Small intestine (tissue), 7 donors: ENCODE results near the gene PDE7B. TPM values are rescaled to one million over a fixed set of nuclear protein-coding genes. Genes with fewer than 3 reads are reported as not detected.
"Not testable (repeated sequence)": the region's sequence is repeated elsewhere in the genome, so short reads cannot be mapped to it uniquely, and the experiment has no call there.

Experiments
- DNase-seq, 2 donors: peaks; one replicate each; pipeline versions ENCODE4 v3.0.0 to v3.0.0-alpha.2; 2013
- FAIRE-seq: peaks from 2 replicates; lab custom pipeline; 2012; peaks lifted over from hg19 to GRCh38; lab: Jason Lieb, UNC
- H3K27ac ChIP-seq, 3 donors: one replicate each; pipeline ENCODE4 v1.5.1; 2013; ENCODE audit warnings: low read length in 2 of 3, mild to moderate bottlenecking in 2 of 3, control low read depth in 1 of 3, inconsistent platforms in 1 of 3, low read depth in 1 of 3, moderate library complexity in 1 of 3
- H3K27me3 ChIP-seq, 3 donors: one replicate each; pipeline ENCODE4 v1.6.1; 2013; ENCODE audit warnings: low read length in 3 of 3, inconsistent platforms in 1 of 3; ENCODE audit not compliant: control insufficient read depth in 3 of 3, insufficient read depth in 3 of 3
- H3K36me3 ChIP-seq, 3 donors: one replicate each; pipeline ENCODE4 v1.6.1; 2013; ENCODE audit warnings: low read length in 3 of 3, inconsistent platforms in 1 of 3, low read depth in 1 of 3, mild to moderate bottlenecking in 1 of 3, moderate library complexity in 1 of 3; ENCODE audit not compliant: control insufficient read depth in 3 of 3, insufficient read depth in 2 of 3
- H3K4me1 ChIP-seq, 3 donors: one replicate each; pipeline ENCODE4 v1.6.1; 2013; ENCODE audit warnings: low read length in 2 of 3, inconsistent platforms in 1 of 3, low read depth in 1 of 3, mild to moderate bottlenecking in 1 of 3, moderate library complexity in 1 of 3; ENCODE audit not compliant: control insufficient read depth in 3 of 3, insufficient read depth in 2 of 3
- H3K4me3 ChIP-seq, 3 donors: one replicate each; pipeline ENCODE4 v1.5.1; 2013; ENCODE audit warnings: low read length in 3 of 3, control low read depth in 1 of 3, inconsistent platforms in 1 of 3, low read depth in 1 of 3, mild to moderate bottlenecking in 1 of 3, moderate library complexity in 1 of 3
- H3K9me3 ChIP-seq, 2 donors: one replicate each; pipeline ENCODE4 v1.6.1; 2013; ENCODE audit warnings: low read depth in 1 of 2, low read length in 1 of 2; ENCODE audit not compliant: control insufficient read depth in 2 of 2, insufficient read depth in 1 of 2
- WGBS, 3 donors: extraction: QIAGEN DNeasy Blood & Tissue Kit; methylation state at CpG; one replicate each; pipeline ENCODE4 v1.1.7; 2013; 5-methylcytosine and 5-hydroxymethylcytosine counted together
- polyA plus RNA-seq, 4 donors: library from polyadenylated mRNA; stranded (reverse) in 3 of 4; unstranded in 1 of 4; fragments of 200-250 nt in 3 of 4; fragments of 120-200 nt in 1 of 4; gene quantifications; one replicate each; pipeline versions ENCODE4 v1.2.1 to v1.2.3, GENCODE V29; 2013
- donor health status: healthy with polysubstance abuse.
- donor health status: control.
- donor health status: control.
- donor health status: Bipolar disorder and iron deficiency.
- donor health status: healthy.

The PDE7B gene
- polyA plus RNA-seq, 4 donors: 0.22 to 1.4 (median 0.82) TPM

DNA sequence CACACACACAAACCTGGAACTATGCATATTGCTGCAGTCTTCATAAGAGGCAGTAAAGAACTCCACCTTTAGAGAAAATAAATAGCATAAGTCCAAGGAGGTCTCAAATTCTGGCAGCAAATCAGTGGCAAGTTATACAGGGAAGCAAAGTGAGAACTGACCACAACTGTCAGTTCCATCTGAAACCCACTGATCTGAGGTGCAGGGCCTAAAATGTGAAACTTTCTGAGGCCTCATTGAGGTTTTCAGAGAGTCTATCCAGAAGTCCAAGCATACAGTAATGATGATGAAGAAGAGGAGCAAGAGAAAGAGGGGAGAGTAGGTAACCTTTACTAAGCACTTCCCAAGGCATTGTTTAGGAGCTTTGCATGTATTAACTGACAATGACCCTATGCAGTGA lies 362.4 kb downstream of the PDE7B start:
- Histone ChIP-seq H3K9me3 (no peaks in the 10 kb centered on the region), H3K27me3 (no peaks in the 10 kb centered on the region), H3K4me1 (no peaks in the 10 kb centered on the region), H3K4me3 (no peak overlapping the region), H3K36me3 (no peaks in the 10 kb centered on the region), H3K27ac (no peak overlapping the region)
- DNase-seq (no peak), FAIRE-seq (no peak)

DNA sequence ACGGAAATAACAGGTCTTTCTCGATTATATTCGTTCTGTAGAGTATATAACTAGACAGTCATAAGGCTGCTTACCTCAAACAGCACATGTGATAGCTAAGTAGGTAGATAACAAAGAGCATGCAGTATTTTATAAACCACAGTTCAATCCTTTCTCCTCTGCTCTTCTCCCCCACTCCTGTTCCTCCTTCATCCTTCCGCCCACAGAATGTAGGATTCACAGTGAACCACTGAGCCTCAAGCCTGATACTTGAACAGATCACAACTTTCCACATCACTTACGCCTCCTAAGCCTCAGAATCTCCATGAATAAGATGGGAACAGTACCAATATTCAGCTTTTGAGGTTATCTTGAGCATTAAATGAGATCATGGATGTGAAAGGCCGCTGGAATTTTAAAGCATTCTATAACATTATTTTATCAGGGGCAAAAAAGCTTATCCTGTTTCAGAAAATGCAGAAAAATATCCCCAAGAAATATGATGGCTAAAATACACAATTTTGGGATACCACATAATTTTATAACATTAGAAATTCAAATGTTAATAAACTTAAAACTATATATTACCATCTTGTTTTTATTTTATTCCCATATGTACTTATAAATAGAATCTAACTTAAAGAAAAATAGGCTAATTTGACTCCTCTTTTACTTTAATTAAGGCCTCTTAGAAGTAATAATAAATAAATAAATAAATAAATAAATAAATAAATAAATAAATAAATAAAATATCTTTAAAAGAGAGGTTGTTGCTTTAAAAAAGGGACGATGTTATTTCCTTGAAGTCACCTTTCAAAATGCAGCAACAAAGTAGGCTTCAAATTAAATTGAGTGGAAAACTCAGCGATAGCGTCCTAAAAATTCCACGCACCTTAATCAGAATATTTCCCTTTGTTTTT lies 365.3 kb downstream of the PDE7B start:
- Histone ChIP-seq H3K4me3 (no peak overlapping the region), H3K4me1 (no peaks in the 10 kb centered on the region), H3K27ac (no peak overlapping the region), H3K27me3 (no peaks in the 10 kb centered on the region), H3K9me3 (no peaks in the 10 kb centered on the region), H3K36me3 (no peaks in the 10 kb centered on the region)
- no peak for DNase-seq
- 84 to 87% (median 84%) methylated on average over 10 of the region's 10 CpGs for WGBS, 3 donors
- no peak for FAIRE-seq

DNA sequence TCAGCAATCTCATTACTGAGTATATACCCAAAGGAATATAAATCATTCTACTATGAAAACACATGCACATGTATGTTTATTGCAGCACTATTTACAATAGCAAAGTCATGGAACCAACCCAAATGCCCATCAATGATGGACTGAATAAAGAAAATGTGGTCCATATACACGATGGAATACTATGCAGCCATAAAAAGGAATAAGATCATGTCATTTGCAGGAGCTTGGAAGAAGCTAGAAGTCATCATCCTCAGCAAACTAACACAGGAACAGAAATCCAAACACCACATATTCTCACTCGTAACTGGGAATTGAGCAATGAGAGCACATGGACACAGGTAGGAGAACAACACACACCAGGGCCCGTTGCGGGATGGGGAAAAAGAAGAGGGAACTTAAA lies 373.5 kb downstream of the PDE7B start:
- 93 to 96% (median 95%) methylated on average over 4 of the region's 4 CpGs for WGBS, 3 donors
- not testable (repeated sequence) for H3K27me3 ChIP-seq, H3K9me3 ChIP-seq, DNase-seq, H3K27ac ChIP-seq, H3K4me3 ChIP-seq, FAIRE-seq, H3K36me3 ChIP-seq
- H3K4me1 ChIP-seq: peaks cover 0 to 22% (median 5%) of the 10 kb centered on the region in 3 donors

DNA sequence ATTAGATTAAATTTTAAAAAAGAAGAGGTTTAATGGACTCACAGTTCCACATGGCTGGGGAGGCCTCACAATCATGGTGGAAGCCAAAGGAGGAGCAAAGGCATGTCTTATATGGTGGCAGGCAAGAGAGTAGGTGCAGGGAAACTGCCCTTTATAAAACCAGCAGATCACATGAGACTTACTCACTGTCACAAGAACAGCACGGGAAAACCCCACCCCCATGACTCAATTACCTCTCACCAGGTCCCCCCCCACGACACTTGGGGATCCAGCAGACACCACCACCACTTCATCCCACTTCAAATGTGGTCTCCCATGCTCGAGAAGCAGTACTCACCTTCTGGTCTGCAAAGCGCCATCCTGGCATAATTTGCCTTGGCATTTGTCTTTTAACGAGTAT lies 374.0 kb downstream of the PDE7B start:
- FAIRE-seq: no peak
- Histone ChIP-seq H3K27me3 (no peaks in the 10 kb centered on the region), H3K4me1 (peaks cover 0 to 23% (median 5%) of the 10 kb centered on the region in 3 donors), H3K9me3 (no peaks in the 10 kb centered on the region), H3K27ac (no peak overlapping the region), H3K4me3 (no peak overlapping the region), H3K36me3 (no peaks in the 10 kb centered on the region)
- no peak for DNase-seq
- 54 to 69% (median 54%) methylated on average over 5 of the region's 5 CpGs for WGBS, 3 donors

DNA sequence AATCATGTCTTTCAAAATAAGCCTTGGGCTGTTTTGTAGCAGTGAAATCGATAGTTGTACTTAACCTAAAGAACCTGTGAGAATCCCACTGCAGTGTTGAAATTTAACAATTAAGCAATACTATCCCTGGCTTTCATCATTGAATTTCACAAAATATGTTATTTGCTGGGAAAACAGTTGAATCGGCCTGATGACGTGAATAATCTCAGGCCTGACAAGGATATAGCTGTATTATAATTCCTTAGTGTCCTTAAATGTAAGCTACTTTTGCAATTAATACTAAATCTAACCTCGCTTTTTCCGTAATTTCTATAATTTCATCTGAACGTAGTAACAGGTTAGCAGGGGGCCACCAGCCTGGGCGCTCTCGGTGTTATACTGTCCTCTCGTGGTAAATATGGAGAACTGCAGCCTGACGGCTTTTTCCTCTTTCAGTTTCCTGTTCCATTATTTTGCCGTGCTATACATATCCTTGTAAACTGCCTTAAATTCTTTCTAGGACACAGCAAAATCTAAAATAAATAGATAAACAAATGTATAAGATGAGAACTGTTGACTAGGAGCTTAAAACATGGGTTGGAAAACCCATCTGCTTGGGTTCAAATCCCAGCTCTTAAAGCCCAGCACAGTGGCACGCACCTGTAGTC lies 374.6 kb downstream of the PDE7B start:
- Histone ChIP-seq H3K27me3 (no peaks in the 10 kb centered on the region), H3K9me3 (no peaks in the 10 kb centered on the region), H3K4me3 (peak overlapping the region in 2 of 3 donors; percentile 22 to 44), H3K4me1 (peaks cover 0 to 26% (median 5%) of the 10 kb centered on the region in 3 donors), H3K36me3 (no peaks in the 10 kb centered on the region), H3K27ac (peak overlapping the region in 1 of 3 donors; percentile 79)
- FAIRE-seq: no peak
- 18 to 23% (median 18%) methylated on average over 12 of the region's 12 CpGs for WGBS, 3 donors
- DNase-seq: peak; percentile 60 to 78

DNA sequence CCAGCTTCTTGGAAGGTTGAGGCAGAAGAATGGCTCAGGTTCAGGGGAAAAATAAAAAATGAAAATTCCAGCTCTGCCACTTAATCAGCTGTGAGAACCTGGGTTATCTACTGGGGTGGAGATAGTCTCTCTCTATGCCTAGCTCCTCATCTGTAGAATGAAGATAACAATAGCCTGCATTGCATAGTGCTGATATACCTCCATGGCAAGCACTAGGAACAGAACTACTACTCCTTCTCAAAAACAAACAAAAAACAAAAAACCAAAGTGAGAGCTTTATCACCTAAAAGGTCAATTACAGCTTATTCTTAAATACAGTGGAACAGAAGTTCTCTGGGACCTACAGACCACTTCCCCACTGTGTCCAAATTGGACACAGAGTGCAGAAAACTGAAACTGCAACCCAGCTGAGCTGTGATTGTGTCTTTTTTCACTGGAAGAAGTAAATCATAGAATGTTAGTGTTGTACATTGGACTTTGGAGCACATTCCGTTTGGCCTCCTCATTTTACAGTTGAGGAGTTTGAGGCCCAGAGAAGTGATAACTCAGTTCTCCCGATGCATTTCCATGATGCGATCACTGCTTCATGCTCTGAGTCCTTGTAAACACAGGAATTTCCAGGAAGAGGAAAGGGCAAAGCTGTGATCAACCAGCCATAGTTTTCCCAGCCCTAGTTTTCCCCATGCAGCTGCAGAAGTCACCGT lies 375.3 kb downstream of the PDE7B start:
- FAIRE-seq (no peak), DNase-seq (peak; percentile 60 to 87)
- Histone ChIP-seq H3K36me3 (no peaks in the 10 kb centered on the region), H3K27ac (peak overlapping the region; percentile 28 to 79 (median 54)), H3K4me1 (peaks cover 0 to 26% (median 5%) of the 10 kb centered on the region in 3 donors), H3K4me3 (peak overlapping the region in 2 of 3 donors; percentile 22 to 44), H3K27me3 (no peaks in the 10 kb centered on the region), H3K9me3 (no peaks in the 10 kb centered on the region)
- WGBS, 3 donors: 24 to 55% (median 47%) methylated on average over 4 of the region's 4 CpGs

DNA sequence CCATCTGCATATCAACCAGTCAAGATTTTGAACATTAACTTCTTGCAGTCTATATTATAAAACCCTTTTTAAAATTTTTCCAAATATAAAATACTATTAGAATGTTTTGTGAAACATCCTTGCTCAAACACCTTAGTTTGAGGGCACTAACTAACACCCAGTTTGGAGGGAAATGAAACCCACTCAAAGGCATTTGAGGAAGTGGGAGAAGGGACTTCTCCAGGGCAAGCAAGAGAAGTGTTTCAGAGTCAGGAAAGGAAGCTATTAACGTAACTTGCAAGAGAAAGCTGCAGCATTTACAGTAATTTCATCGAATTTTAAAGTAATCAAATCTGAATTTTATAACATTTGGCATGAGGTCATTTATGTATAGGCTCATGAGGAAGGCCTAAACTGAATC lies 377.3 kb downstream of the PDE7B start:
- Histone ChIP-seq H3K4me1 (peaks cover 0 to 26% (median 5%) of the 10 kb centered on the region in 3 donors), H3K9me3 (no peaks in the 10 kb centered on the region), H3K27me3 (no peaks in the 10 kb centered on the region), H3K4me3 (no peak overlapping the region), H3K27ac (no peak overlapping the region), H3K36me3 (no peaks in the 10 kb centered on the region)
- FAIRE-seq (no peak), DNase-seq (no peak)
- WGBS, 3 donors: 72 to 95% (median 80%) methylated on average over 2 of the region's 2 CpGs

DNA sequence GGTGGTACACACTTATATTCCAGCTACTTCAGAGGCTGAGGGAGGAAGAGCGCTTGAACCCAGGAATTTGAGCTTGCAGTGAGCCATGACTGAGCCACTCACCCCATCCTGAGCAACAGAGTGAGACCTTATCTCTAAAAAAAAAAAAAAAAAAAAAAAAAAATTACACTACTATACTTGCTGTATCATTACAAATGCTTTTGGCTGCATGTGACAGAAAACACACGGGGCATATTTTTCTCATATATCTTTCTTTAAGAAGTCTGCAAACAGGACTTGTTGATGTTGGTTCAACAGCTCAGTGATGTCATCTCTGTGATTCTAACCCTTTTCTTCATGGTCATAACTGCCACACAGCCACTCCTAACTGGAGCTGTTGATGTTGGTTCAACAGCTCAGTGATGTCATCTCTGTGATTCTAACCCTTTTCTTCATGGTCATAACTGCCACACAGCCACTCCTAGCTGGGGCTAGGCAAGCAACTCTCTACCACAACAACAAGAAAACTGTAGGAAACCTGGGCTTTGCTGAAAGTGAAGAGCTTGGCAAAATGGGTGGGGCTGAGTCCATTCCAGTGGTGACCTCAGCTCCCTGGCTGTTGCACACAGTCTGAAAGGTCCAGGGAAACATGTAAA lies 378.8 kb downstream of the PDE7B start:
- Histone ChIP-seq H3K4me1 (peaks cover 0 to 26% (median 5%) of the 10 kb centered on the region in 3 donors), H3K4me3 (no peak overlapping the region), H3K36me3 (peaks cover 0 to 3% (median 0%) of the 10 kb centered on the region in 3 donors), H3K9me3 (no peaks in the 10 kb centered on the region), H3K27me3 (no peaks in the 10 kb centered on the region), H3K27ac (no peak overlapping the region)
- 92 to 94% (median 94%) methylated on average over 2 of the region's 2 CpGs for WGBS, 3 donors
- FAIRE-seq (no peak), DNase-seq (peak in 1 of 2 donors; percentile 52)
